Endothelial cell of umbilical vein (primary cell): Measurements from ENCODE around the gene PLA2G4F.

Source experiments
- CTCF ChIP-seq, 2 donors: IDR thresholded peaks; 1 replicate in 1 of 2; 2 replicates in 1 of 2; pipeline ENCODE4 v1.5.1; 2011; ENCODE audit warnings: low read length in 2 of 2, mild to moderate bottlenecking in 2 of 2, moderate library complexity in 2 of 2, control low read depth in 1 of 2, inconsistent platforms in 1 of 2, low read depth in 1 of 2; ENCODE audit not compliant: insufficient read depth in 1 of 2; ENCODE audit errors: extremely low read depth in 1 of 2
- MAX ChIP-seq: IDR thresholded peaks from 2 replicates; pipeline ENCODE4 v1.6.1; 2011; ENCODE audit not compliant: insufficient read depth, insufficient read length
- POLR2A ChIP-seq: IDR thresholded peaks from 2 replicates; pipeline ENCODE4 v1.6.1; 2012; ENCODE audit warnings: low read depth, mild to moderate bottlenecking, control low read depth, low read length
- POLR2AphosphoS5 ChIP-seq: IDR thresholded peaks from 2 replicates; pipeline ENCODE4 v1.6.1; 2012; ENCODE audit warnings: low read depth, mild to moderate bottlenecking, control low read depth, low read length, moderate library complexity; ENCODE audit not compliant: insufficient read depth

- TF ChIP-seq POLR2AphosphoS5 (no peak), CTCF (IDR thresholded peaks at IDR 0.05; ENCODE audit: extremely low read depth in 1 of 2, insufficient read depth in 1 of 2, low read depth in 1 of 2, low read length in 2 of 2) (no peak), POLR2A (no peak), MAX (no peak)
Measured at GRCh38 chr15:42148808-42149492, 7.5 kb downstream of the PLA2G4F start.
